AG04449 (cell line): ENCODE measurements around the gene CYP4F3.

Experiments
- CTCF ChIA-PET: fragments of 350-600 bp; formaldehyde crosslinking; extraction: SDS; loops from one replicate; lab custom pipeline; 2021; ENCODE audit warnings: antibody characterized with exemption; lab: Yijun Ruan, JAX
- POLR2A ChIA-PET: fragments of 400-600, 350-600 bp; formaldehyde crosslinking; extraction: SDS; loops from one replicate; lab custom pipeline; 2020; ENCODE audit warnings: antibody characterized with exemption, inconsistent platforms; lab: Yijun Ruan, JAX
- DNase-seq: peaks from one replicate; pipeline ENCODE4 v3.0.0-alpha.2; 2010; ENCODE audit warnings: low read depth, low spot score
- H3K4me3 ChIP-seq: 2 replicates; pipeline ENCODE4 v1.5.1; 2011; ENCODE audit warnings: low read depth, mild to moderate bottlenecking, control low read depth, low read length
- TF ChIP-seq, protein P1 (sequence below): IDR thresholded peaks from one replicate; pipeline ENCODE4 v1.5.1; 2011; ENCODE audit warnings: mild to moderate bottlenecking, moderate library complexity, low read length, control low read depth, inconsistent platforms; ENCODE audit not compliant: insufficient read depth; ENCODE audit errors: missing control alignments

The CYP4F3 gene

GRCh38 chr19:15666883-15667282 lies 26.2 kb downstream of the CYP4F3 start:
- DNase-seq = no peak
- no peak overlapping the region for H3K4me3 ChIP-seq
- TF ChIP-seq, protein P1, sequence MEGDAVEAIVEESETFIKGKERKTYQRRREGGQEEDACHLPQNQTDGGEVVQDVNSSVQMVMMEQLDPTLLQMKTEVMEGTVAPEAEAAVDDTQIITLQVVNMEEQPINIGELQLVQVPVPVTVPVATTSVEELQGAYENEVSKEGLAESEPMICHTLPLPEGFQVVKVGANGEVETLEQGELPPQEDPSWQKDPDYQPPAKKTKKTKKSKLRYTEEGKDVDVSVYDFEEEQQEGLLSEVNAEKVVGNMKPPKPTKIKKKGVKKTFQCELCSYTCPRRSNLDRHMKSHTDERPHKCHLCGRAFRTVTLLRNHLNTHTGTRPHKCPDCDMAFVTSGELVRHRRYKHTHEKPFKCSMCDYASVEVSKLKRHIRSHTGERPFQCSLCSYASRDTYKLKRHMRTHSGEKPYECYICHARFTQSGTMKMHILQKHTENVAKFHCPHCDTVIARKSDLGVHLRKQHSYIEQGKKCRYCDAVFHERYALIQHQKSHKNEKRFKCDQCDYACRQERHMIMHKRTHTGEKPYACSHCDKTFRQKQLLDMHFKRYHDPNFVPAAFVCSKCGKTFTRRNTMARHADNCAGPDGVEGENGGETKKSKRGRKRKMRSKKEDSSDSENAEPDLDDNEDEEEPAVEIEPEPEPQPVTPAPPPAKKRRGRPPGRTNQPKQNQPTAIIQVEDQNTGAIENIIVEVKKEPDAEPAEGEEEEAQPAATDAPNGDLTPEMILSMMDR = no peak
- POLR2A ChIA-PET = no interaction called here
- CTCF ChIA-PET = interaction anchor here (0.6 kb wide), 1 partner anchor 575 kb away, joined by 4 read pairs; no protein-coding TSS in a partner anchor

DNA sequence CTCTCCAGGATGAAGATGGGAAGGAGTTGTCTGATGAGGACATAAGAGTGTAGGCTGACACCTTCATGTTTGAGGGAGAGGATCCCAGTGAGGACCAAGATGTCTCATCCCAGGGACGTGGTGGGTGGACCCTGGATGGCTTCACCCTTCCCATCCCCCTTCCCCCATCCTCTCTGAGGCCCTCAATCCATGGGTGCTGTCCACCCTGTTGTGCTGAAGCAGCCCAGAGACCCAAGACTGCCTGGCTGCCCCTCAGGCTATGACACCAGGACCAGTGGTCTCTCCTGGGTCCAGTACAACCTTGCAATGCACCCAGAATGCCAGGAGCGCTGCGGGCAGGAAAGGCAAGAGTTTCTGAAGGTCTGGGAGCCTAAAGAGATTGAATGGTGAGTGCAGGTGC lies 28.7 kb downstream of the CYP4F3 start:
- CTCF ChIA-PET = no interaction called here
- POLR2A ChIA-PET = no interaction called here
- TF ChIP-seq, protein P1 = no peak

GRCh38 chr19:15669891-15670290 lies 29.2 kb downstream of the CYP4F3 start:
- POLR2A ChIA-PET = no interaction called here
- TF ChIP-seq, protein P1 = no peak
- no peak overlapping the region for H3K4me3 ChIP-seq
- CTCF ChIA-PET = no interaction called here
- no peak for DNase-seq

More for the DNA sequence above, 28.7 kb downstream of the CYP4F3 start:
- no peak for DNase-seq
- H3K4me3 ChIP-seq = no peak overlapping the region

DNA sequence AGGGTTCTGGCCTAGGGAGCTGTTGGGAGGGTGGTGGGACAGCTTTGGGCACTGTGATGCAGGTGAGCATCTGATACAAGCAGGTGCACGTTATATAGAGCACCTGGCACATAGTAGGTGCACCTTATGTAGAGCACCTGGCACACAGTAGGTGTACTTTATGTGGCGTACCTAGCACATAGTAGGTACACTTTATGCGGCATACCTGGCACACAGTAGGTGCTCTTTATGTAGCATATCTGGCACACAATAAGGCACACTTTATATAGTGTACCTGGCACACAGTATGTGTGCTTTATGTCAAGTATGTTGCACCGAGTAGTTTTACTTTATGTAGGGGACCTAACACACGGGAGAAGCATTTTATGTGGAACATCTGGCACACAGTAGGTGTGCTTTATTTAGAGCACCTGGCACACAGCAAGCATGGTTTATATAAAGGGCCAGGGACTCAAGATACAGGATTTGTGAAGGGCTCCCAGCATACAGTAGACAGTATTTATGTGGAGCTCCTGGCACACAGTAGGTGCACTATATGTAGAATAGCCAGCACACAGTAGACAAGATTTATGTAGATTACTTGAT lies 30.6 kb downstream of the CYP4F3 start:
- ChIA-PET POLR2A (no interaction called here), CTCF (interaction anchor here (1.2 kb wide), 1 partner anchor 42 kb away, joined by 3 read pairs; no protein-coding TSS in a partner anchor)
- TF ChIP-seq, protein P1 = no peak
- no peak for DNase-seq
- no peak overlapping the region for H3K4me3 ChIP-seq

DNA sequence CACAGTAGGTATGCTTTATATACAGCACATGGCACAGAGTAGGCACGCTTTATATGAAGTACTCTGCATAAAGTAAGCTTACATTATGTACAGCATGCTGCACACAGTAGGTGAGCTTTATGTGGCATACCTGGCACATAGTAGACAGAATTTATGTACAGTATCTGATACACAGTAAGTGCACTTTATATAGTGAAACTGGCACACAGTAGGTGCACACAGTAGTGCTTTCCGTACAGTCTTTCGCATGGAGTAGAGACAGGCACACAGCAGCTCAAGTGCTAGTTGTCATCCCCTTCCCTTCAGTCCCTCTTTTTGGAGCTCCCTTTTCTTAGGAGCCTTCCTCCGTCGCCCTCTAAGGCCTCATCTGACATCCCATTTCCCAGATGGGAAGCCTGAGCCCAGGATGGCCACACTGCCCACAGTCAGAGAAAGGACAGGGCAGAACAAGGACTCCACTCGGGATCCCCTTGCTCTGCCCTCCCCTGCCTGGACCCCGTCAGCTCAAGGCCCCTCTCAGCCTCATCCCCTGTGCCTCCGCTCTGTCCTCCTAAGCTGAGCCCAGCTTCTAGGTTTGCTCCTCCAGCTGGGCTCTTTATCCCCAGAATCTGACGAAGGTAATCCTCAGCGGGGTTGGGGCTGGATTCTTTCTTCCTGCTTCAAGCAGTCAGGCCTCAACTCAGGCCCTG lies 31.3 kb downstream of the CYP4F3 start:
- TF ChIP-seq, protein P1 = no peak
- ChIA-PET CTCF (interaction anchor here (0.8 to 1.2 kb wide), 2 partner anchors 42 kb away, joined by 3 read pairs; no protein-coding TSS in a partner anchor), POLR2A (no interaction called here)
- no peak for DNase-seq
- no peak overlapping the region for H3K4me3 ChIP-seq

DNA sequence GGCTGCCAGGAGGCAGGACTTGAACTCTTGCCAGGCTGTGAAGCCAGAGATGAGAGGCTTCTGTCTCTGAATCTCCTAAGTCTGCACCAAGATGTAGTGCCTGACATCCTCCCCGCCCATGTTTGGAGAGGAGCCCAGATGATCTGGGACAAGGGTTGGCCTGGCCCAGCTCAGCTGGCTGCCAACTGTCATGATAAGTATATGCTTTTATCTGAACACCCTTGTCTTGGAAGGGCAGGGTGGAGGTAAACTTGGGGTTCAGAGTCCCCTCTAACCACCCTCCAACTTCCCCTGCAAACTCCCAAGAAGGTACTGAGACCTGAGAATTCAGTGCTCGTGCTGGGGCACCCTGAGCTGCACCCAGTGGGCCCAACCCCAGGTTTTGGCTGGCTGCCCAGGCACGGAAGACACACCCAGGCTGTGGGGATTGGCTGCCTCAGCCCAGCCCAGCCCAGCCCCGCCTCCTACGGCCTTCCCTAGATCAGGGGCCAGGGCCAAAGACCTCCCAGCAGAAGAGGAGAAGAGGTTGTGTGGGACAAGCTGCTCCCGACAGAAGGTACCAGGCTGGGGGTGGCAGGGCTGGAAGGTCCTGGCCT lies 32.0 kb downstream of the CYP4F3 start, which contains the start of gene CYP4F12:
Gene CYP4F12 (plus strand): TSS at position 508 of the 596 bp plus-strand sequence. CDS start 443 bp downstream, outside the sequence.
- ChIA-PET CTCF (interaction anchor here (0.8 kb wide), 1 partner anchor 43 kb away, joined by 3 read pairs; no protein-coding TSS in a partner anchor), POLR2A (no interaction called here)
- TF ChIP-seq, protein P1 = no peak
- DNase-seq = no peak
- no peak within 1 kb of the TSS for H3K4me3 ChIP-seq
